Body of pancreas (tissue), 4 donors: ENCODE data around the gene SAXO2.

Experiments
- CTCF ChIP-seq, 7 experiments: fragments of 450-650 bp in 4 of 7; fragments of 200-600 bp in 3 of 7; sonication (generic) in 3 of 7; IDR thresholded peaks; one replicate each; pipeline ENCODE4 v1.5.1; 2016 to 2019; ENCODE audit warnings: antibody characterized with exemption in 7 of 7
- POLR2A ChIP-seq, 3 donors: fragments of 450-650 bp; IDR thresholded peaks; one replicate each; pipeline ENCODE4 v1.6.1; 2016; ENCODE audit warnings: antibody characterized with exemption in 3 of 3, mild to moderate bottlenecking in 2 of 3

- TF ChIP-seq POLR2A (IDR thresholded peaks at IDR 0.05) (no peak), CTCF (IDR thresholded peaks at IDR 0.05) (no peak)
Observed at GRCh38 chr15:82306791-82307713, 44.4 kb downstream of the SAXO2 start.
